ENCODE data around the gene SH3BGRL2.

- TF ChIP-seq POLR2AphosphoS5 (IDR thresholded peaks at IDR 0.05; ENCODE audit: low read depth) (no peak), GABPA (IDR thresholded peaks at IDR 0.05; ENCODE audit: low read depth) (no peak)
Measured at GRCh38 chr6:79711167-79711566, 80.0 kb downstream of the SH3BGRL2 start.
